Measurements from ENCODE around the gene SIVA1.
A peak's percentile ranks its signal among the peaks of the same experiment; 100 is the strongest.
"Not testable (repeated sequence)": the region's sequence is repeated elsewhere in the genome, so short reads cannot be mapped to it uniquely, and the experiment has no call there.

SIVA1 gene

GRCh38 chr14:104726600-104727451 is 26.1 kb upstream of the SIVA1 start:
- no peak for DNase-seq (ENCODE audit: extremely low read depth, low read depth)
- TF ChIP-seq, protein P1, sequence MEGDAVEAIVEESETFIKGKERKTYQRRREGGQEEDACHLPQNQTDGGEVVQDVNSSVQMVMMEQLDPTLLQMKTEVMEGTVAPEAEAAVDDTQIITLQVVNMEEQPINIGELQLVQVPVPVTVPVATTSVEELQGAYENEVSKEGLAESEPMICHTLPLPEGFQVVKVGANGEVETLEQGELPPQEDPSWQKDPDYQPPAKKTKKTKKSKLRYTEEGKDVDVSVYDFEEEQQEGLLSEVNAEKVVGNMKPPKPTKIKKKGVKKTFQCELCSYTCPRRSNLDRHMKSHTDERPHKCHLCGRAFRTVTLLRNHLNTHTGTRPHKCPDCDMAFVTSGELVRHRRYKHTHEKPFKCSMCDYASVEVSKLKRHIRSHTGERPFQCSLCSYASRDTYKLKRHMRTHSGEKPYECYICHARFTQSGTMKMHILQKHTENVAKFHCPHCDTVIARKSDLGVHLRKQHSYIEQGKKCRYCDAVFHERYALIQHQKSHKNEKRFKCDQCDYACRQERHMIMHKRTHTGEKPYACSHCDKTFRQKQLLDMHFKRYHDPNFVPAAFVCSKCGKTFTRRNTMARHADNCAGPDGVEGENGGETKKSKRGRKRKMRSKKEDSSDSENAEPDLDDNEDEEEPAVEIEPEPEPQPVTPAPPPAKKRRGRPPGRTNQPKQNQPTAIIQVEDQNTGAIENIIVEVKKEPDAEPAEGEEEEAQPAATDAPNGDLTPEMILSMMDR (IDR thresholded peaks at IDR 0.05; ENCODE audit: low read depth, low read length), result no peak

DNA sequence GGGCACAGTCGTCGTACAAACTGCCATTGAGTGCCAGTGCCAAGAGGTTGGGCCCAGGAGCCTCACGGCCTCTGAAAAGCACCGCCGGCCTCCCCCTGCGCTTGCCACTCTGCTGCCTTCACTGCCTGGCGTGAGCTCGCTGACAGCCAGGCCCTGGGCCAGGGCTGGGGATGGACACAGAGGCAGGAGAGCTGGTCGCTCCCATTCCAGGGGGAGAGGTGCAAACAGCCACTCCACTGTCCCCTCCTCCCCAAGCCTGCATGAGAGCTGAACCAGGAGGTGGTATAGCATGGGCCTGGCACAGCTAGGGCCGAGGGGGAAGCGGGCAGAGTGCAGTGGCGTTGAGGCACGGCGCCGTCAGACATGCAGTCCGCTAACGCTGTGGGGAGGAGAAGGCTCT is 24.3 kb upstream of the SIVA1 start:
- TF ChIP-seq, protein P1 (IDR thresholded peaks at IDR 0.05; ENCODE audit: low read depth, low read length), result no peak
- no peak for DNase-seq (ENCODE audit: extremely low read depth, low read depth)

- DNase-seq (ENCODE audit: extremely low read depth, low read depth), result not testable (repeated sequence)
Observed at GRCh38 chr14:104729176-104729834, 23.6 kb upstream of the SIVA1 start.

- DNase-seq (ENCODE audit: extremely low read depth, low read depth), result no peak
- TF ChIP-seq, protein P1 (IDR thresholded peaks at IDR 0.05; ENCODE audit: low read depth, low read length), result no peak
Observed at GRCh38 chr14:104729835-104730181, 23.1 kb upstream of the SIVA1 start.

DNA sequence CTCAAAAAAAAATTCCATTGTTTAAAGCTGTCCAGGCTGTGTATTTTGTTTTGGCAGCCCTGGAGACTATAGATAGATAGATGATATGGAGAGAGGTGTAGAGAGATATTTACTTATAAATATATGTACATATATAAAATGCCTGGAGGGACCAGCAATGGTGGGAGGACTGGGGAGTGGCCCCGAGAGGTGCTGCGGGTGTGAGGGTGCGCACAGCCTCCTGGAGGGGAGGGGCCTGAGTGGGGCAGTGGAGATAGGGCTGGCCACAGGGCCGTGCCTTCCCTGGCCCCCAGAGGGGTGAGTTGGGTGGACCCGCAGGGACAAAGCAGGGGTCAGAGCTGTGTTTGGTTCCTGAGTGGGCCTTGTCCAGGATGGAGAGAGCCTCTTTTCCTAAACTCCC is 22.5 kb upstream of the SIVA1 start:
- TF ChIP-seq, protein P1 (IDR thresholded peaks at IDR 0.05; ENCODE audit: low read depth, low read length), result no peak
- no peak for DNase-seq (ENCODE audit: extremely low read depth, low read depth)

- TF ChIP-seq, protein P1 (IDR thresholded peaks at IDR 0.05; ENCODE audit: low read depth, low read length), result peak; percentile 24
- no peak for DNase-seq (ENCODE audit: extremely low read depth, low read depth)
Observed at GRCh38 chr14:104731320-104732294, 21.3 kb upstream of the SIVA1 start.

GRCh38 chr14:104732355-104732804 is 20.6 kb upstream of the SIVA1 start:
- DNase-seq (ENCODE audit: extremely low read depth, low read depth), result no peak
- TF ChIP-seq, protein P1 (IDR thresholded peaks at IDR 0.05; ENCODE audit: low read depth, low read length), result no peak

Measured in AG09319 (cell line).